ENCODE results near the gene ATAD3B.
"Not testable (repeated sequence)": the region's sequence is repeated elsewhere in the genome, so short reads cannot be mapped to it uniquely, and the experiment has no call there.

ATAD3B gene

GRCh38 chr1:1452365-1452739, 19.2 kb upstream of the ATAD3B start:
- DNase-seq, result not testable (repeated sequence)

- no peak for DNase-seq
Observed at GRCh38 chr1:1452882-1453281, 18.7 kb upstream of the ATAD3B start.

GRCh38 chr1:1454286-1455056, 17.1 kb upstream of the ATAD3B start:
- DNase-seq, result not testable (repeated sequence)

GRCh38 chr1:1455366-1455884, 16.1 kb upstream of the ATAD3B start:
- no peak for DNase-seq

- not testable (repeated sequence) for DNase-seq
Observed at GRCh38 chr1:1455934-1456333, 15.6 kb upstream of the ATAD3B start.

GRCh38 chr1:1456683-1457255, 14.8 kb upstream of the ATAD3B start:
- not testable (repeated sequence) for DNase-seq

GRCh38 chr1:1459156-1459555, 12.4 kb upstream of the ATAD3B start:
- DNase-seq, result not testable (repeated sequence)

- DNase-seq, result not testable (repeated sequence)
Observed at GRCh38 chr1:1459711-1460110, 11.9 kb upstream of the ATAD3B start.

- DNase-seq, result no peak
Observed at GRCh38 chr1:1460540-1461130, 10.9 kb upstream of the ATAD3B start.

- no peak for DNase-seq
Observed at GRCh38 chr1:1461721-1462317, 9.7 kb upstream of the ATAD3B start.

GRCh38 chr1:1462318-1462966, 9.1 kb upstream of the ATAD3B start:
- DNase-seq, result no peak

GRCh38 chr1:1463312-1463711, 8.3 kb upstream of the ATAD3B start:
- DNase-seq, result no peak

- DNase-seq, result not testable (repeated sequence)
Observed at GRCh38 chr1:1468196-1468985, 3.2 kb upstream of the ATAD3B start.

- no peak for DNase-seq
Observed at GRCh38 chr1:1470626-1471388, 758 bp upstream of the ATAD3B start.

- peak; percentile 26 for DNase-seq
Observed at GRCh38 chr1:1472053-1472876, 700 bp downstream of the ATAD3B start.

GRCh38 chr1:1476011-1476410, 4.4 kb downstream of the ATAD3B start:
- not testable (repeated sequence) for DNase-seq

- no peak for DNase-seq
Observed at GRCh38 chr1:1477206-1477605, 5.6 kb downstream of the ATAD3B start.

GRCh38 chr1:1479547-1480487, 8.3 kb downstream of the ATAD3B start:
- DNase-seq, result no peak

- not testable (repeated sequence) for DNase-seq
Observed at GRCh38 chr1:1480488-1480867, 8.9 kb downstream of the ATAD3B start.

Measured in activated CD4-positive, alpha-beta T cell treated with anti-CD3 and anti-CD28 coated beads for 48 hours (primary cell).